ENCODE data around the gene ELN.

- TF ChIP-seq POLR2A (IDR thresholded peaks at IDR 0.05), result no peak
- TF ChIP-seq CTCF (IDR thresholded peaks at IDR 0.05), result no peak
Measured at GRCh38 chr7:73994761-73995160, 33.2 kb upstream of the ELN start.
